Body of pancreas (tissue), 4 donors: ENCODE measurements around the gene SOX6. TPM values are rescaled to one million over a fixed set of nuclear protein-coding genes. Genes with fewer than 3 reads are reported as not detected.

ENCODE experiments used
- ATAC-seq: fragments of 150-250 bp; one replicate; pipeline ENCODE4 v1.9.1; 2016
- DNase-seq, 4 donors: peaks; one replicate each; pipeline ENCODE4 v3.0.0-alpha.2; 2019
- H3K27ac ChIP-seq, 4 donors: fragments of 200-600 bp; sonication (generic); 1 replicate in 3 of 4; 2 replicates in 1 of 4; pipeline versions ENCODE4 v1.5.1 to v1.6.1; 2016 to 2019; ENCODE audit warnings: mild to moderate bottlenecking in 1 of 4, mixed read lengths in 1 of 4, moderate library complexity in 1 of 4
- H3K27me3 ChIP-seq, 2 donors: fragments of 200-600 bp; sonication (generic); one replicate each; pipeline ENCODE4 v1.6.0; 2016; ENCODE audit warnings: mild to moderate bottlenecking in 1 of 2
- H3K36me3 ChIP-seq, 2 donors: fragments of 200-600 bp; sonication (generic); replicated peaks in 1 of 2; 2 replicates each; pipeline ENCODE4 v1.5.1; 2016; ENCODE audit warnings: low read depth in 2 of 2; ENCODE audit not compliant: insufficient read depth in 1 of 2
- H3K4me1 ChIP-seq: fragments of 200-600 bp; sonication (generic); one replicate; pipeline ENCODE4 v1.6.0; 2016
- H3K4me3 ChIP-seq, 2 donors: fragments of 200-600 bp; sonication (generic); 1 replicate in 1 of 2; 2 replicates in 1 of 2; pipeline ENCODE4 v1.5.1; 2016 to 2019
- H3K9me3 ChIP-seq, 3 donors: fragments of 200-600 bp; sonication (generic); 1 replicate in 2 of 3; 2 replicates in 1 of 3; pipeline ENCODE4 v1.5.1; 2016
- POLR2A ChIP-seq, 3 donors: fragments of 450-650 bp; IDR thresholded peaks; one replicate each; pipeline ENCODE4 v1.6.1; 2016; ENCODE audit warnings: antibody characterized with exemption in 3 of 3, mild to moderate bottlenecking in 2 of 3
- WGBS, 2 donors: methylation state at CpG; one replicate each; pipeline ENCODE4 v1.1.5; 2017; 5-methylcytosine and 5-hydroxymethylcytosine counted together
- intact Hi-C: fragments of 100-400 bp; cut with DNase I; formaldehyde crosslinking; loops from one replicate; pipeline ENCODE4 v1.15.1; 2023
- total RNA-seq, 2 donors: library from RNA; depleted of rRNA; stranded (reverse); fragments of >200 nt; gene quantifications; one replicate each; pipeline ENCODE4 v1.1.0, GENCODE V29; 2016
- TF ChIP-seq, protein P1 (sequence below), 7 experiments: fragments of 450-650 bp in 4 of 7; fragments of 200-600 bp in 3 of 7; sonication (generic) in 3 of 7; IDR thresholded peaks; one replicate each; pipeline ENCODE4 v1.5.1; 2016 to 2019; ENCODE audit warnings: antibody characterized with exemption in 7 of 7

Gene SOX6
- total RNA-seq, 2 donors from 2014 or later, result 21.4 to 23.6 TPM

DNA sequence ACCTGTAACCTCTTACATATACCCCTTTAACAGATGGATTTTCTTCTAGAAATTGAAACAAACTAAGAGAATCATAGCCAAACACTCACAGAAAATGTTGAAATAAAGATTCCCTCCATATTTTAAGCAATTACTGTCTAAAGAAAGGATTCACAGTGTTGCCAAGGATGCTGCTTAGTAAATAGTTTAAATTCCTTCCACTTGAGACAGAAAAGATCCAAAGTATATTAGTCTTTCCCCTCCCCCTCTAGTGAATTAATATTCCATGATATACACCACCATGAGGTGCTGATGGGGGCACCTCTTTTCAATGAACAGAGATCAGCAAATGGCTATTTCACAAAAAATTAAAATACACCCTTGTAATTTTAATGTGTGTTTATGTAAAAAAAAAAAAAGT is 186.8 kb downstream of the SOX6 start:
- intact Hi-C loops, result no loop called here
- H3K27ac ChIP-seq, result peak overlapping the region in 1 of 4 donors; percentile 52
- ATAC-seq, result no peak
- TF ChIP-seq, protein P1, sequence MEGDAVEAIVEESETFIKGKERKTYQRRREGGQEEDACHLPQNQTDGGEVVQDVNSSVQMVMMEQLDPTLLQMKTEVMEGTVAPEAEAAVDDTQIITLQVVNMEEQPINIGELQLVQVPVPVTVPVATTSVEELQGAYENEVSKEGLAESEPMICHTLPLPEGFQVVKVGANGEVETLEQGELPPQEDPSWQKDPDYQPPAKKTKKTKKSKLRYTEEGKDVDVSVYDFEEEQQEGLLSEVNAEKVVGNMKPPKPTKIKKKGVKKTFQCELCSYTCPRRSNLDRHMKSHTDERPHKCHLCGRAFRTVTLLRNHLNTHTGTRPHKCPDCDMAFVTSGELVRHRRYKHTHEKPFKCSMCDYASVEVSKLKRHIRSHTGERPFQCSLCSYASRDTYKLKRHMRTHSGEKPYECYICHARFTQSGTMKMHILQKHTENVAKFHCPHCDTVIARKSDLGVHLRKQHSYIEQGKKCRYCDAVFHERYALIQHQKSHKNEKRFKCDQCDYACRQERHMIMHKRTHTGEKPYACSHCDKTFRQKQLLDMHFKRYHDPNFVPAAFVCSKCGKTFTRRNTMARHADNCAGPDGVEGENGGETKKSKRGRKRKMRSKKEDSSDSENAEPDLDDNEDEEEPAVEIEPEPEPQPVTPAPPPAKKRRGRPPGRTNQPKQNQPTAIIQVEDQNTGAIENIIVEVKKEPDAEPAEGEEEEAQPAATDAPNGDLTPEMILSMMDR (IDR thresholded peaks at IDR 0.05), result no peak
- no peak for TF ChIP-seq POLR2A (IDR thresholded peaks at IDR 0.05)
- no peaks in the 10 kb centered on the region for H3K27me3 ChIP-seq
- no peak for DNase-seq
- no peaks in the 10 kb centered on the region for H3K9me3 ChIP-seq
- no peaks in the 10 kb centered on the region for H3K36me3 ChIP-seq
- H3K4me1 ChIP-seq, result no peaks in the 10 kb centered on the region
- no peak overlapping the region for H3K4me3 ChIP-seq

DNA sequence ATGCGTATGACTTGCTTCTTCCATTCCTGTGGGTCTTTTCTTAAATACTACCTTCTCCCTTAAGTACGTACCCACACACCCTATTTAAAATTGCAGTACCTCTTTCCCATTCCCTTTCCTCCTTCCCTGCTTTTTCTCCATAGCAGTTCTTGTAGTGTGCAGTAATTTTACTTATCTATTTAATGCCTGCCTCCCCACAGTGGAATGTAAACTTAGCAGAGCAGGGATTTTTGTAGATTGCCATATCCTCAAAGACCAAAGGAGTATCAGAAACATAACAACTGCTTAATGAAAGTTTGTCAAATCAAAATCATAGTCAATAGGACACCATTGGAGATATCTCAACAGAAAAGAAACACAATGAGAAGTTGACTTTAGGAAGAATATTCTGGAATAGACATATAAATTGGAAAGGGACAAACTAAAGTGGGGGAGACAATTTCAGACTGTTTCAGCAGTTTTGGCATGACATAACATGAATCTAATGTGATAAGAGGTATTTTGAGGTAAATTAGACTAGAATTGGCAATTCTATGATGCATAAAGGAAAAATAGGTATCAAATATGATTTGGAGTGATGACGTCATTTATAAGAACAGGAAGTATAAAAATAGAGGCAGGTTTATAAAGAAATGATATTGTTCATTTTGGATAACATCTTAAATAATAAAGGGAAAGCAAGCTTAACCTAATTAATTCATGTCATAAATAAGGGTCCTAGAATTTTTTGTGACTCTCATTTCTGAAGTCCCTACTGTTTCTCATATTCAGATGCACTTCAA is 188.4 kb downstream of the SOX6 start:
- ATAC-seq (no peak), DNase-seq (no peak)
- WGBS, 2 donors, result 86 to 92% methylated on average over 3 of the region's 3 CpGs
- Histone ChIP-seq H3K27ac (no peak overlapping the region), H3K9me3 (no peaks in the 10 kb centered on the region), H3K4me3 (no peak overlapping the region), H3K27me3 (no peaks in the 10 kb centered on the region), H3K36me3 (no peaks in the 10 kb centered on the region), H3K4me1 (no peaks in the 10 kb centered on the region)
- intact Hi-C loops, result no loop called here
- TF ChIP-seq, protein P1 (IDR thresholded peaks at IDR 0.05), result no peak
- TF ChIP-seq POLR2A (IDR thresholded peaks at IDR 0.05), result no peak

DNA sequence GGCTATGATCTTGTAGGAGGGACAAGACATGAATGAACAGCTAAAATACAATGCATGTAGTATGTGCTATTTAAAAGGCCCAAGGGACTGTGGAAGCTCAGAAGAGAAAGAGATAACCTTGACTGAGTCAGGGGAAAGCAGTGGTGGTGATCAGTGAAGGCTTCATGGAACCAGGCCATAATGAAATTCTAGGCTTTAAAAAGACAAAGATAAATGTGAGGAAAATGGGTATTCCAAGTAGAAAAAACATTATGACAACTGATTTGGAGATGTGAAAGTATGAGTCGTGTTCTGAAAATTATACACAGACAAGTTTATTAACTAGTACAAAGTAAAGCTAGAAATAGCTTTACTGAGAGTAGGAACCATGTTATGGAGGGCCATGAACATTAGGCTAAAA is 189.8 kb downstream of the SOX6 start:
- no peaks in the 10 kb centered on the region for H3K27me3 ChIP-seq
- WGBS, 2 donors, result 80 to 89% methylated on average over 1 of the region's 1 CpG

DNA sequence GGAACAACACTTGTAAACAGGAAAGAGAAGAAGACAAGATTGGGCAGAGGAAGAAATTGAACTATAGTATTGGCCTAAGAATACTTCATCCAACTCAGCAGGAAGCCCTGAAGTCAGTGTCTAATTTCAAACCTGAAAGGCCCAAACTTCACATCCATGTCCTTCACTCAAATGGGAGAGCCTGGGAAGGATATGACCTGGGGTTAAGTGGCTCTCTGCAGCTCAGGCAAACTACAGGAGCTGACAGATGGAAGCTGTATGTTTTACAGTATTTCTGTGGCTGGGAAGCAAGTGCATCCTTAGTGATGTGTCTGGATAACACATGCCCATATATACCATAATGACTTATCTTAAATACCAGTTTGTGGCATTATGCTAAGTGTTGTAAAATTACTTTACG is 196.2 kb downstream of the SOX6 start:
- H3K9me3 ChIP-seq, result no peaks in the 10 kb centered on the region
- WGBS, 2 donors, result 94 to 96% methylated on average over 1 of the region's 1 CpG

More for the DNA sequence above, 189.8 kb downstream of the SOX6 start:
- DNase-seq, result no peak
- Histone ChIP-seq H3K9me3 (no peaks in the 10 kb centered on the region), H3K4me1 (no peaks in the 10 kb centered on the region), H3K4me3 (no peak overlapping the region), H3K36me3 (no peaks in the 10 kb centered on the region), H3K27ac (no peak overlapping the region)
- TF ChIP-seq, protein P1 (IDR thresholded peaks at IDR 0.05), result no peak
- TF ChIP-seq POLR2A (IDR thresholded peaks at IDR 0.05), result no peak
- intact Hi-C loops, result no loop called here
- no peak for ATAC-seq

More for the DNA sequence above, 196.2 kb downstream of the SOX6 start:
- DNase-seq (no peak), ATAC-seq (no peak)
- TF ChIP-seq, protein P1 (IDR thresholded peaks at IDR 0.05), result no peak
- TF ChIP-seq POLR2A (IDR thresholded peaks at IDR 0.05), result no peak
- H3K4me3 ChIP-seq, result no peak overlapping the region
- no peaks in the 10 kb centered on the region for H3K36me3 ChIP-seq
- peaks cover 7% of the 10 kb centered on the region for H3K4me1 ChIP-seq
- H3K27me3 ChIP-seq, result no peaks in the 10 kb centered on the region
- intact Hi-C loops, result no loop called here
- H3K27ac ChIP-seq, result no peak overlapping the region
